Peyer's patch (tissue), 4 donors: ENCODE data around the gene CPSF7. TPM values are rescaled to one million over a fixed set of nuclear protein-coding genes. Genes with fewer than 3 reads are reported as not detected.

Experiments used
- DNase-seq, 3 donors: peaks; one replicate each; pipeline ENCODE4 v3.0.0-alpha.2; 2017 to 2019
- H3K27ac ChIP-seq, 4 donors: fragments of 200-600 bp; sonication (generic); one replicate each; pipeline ENCODE4 v1.5.1; 2016 to 2019
- H3K27me3 ChIP-seq, 2 donors: fragments of 200-600 bp; sonication (generic); one replicate each; pipeline ENCODE4 v1.5.1; 2019
- H3K36me3 ChIP-seq, 3 donors: fragments of 200-600 bp; sonication (generic); one replicate each; pipeline ENCODE4 v1.5.1; 2016 to 2019
- H3K4me1 ChIP-seq, 4 donors: fragments of 200-600 bp; sonication (generic); one replicate each; pipeline ENCODE4 v1.5.1; 2016 to 2019
- H3K4me3 ChIP-seq, 4 donors: fragments of 200-600 bp; sonication (generic); 1 replicate in 3 of 4; 2 replicates in 1 of 4; pipeline ENCODE4 v1.5.1; 2016 to 2019; ENCODE audit warnings: mild to moderate bottlenecking in 1 of 4
- H3K9me3 ChIP-seq, 4 donors: fragments of 200-600 bp; sonication (generic); one replicate each; pipeline ENCODE4 v1.5.1; 2016 to 2019; ENCODE audit warnings: mild to moderate bottlenecking in 1 of 4
- CTCF ChIP-seq, 6 experiments: fragments of 450-650 bp in 4 of 6; fragments of 200-600 bp in 2 of 6; sonication (generic) in 1 of 6; IDR thresholded peaks; one replicate each; pipeline ENCODE4 v1.5.1; 2017 to 2019; ENCODE audit warnings: antibody characterized with exemption in 6 of 6, mild to moderate bottlenecking in 3 of 6, moderate library complexity in 1 of 6
- POLR2A ChIP-seq, 2 donors: fragments of 450-650 bp; IDR thresholded peaks; one replicate each; pipeline ENCODE4 v1.5.1; 2017; ENCODE audit warnings: antibody characterized with exemption in 2 of 2, mild to moderate bottlenecking in 2 of 2, moderate library complexity in 2 of 2
- total RNA-seq, 4 donors: library from RNA; depleted of rRNA; stranded (reverse); fragments of >200 nt; gene quantifications; one replicate each; pipeline ENCODE4 v1.1.0, GENCODE V29; 2016

CPSF7 gene
- total RNA-seq, 4 donors from 2014 or later = 45.9 to 125 (median 79.9) TPM

DNA sequence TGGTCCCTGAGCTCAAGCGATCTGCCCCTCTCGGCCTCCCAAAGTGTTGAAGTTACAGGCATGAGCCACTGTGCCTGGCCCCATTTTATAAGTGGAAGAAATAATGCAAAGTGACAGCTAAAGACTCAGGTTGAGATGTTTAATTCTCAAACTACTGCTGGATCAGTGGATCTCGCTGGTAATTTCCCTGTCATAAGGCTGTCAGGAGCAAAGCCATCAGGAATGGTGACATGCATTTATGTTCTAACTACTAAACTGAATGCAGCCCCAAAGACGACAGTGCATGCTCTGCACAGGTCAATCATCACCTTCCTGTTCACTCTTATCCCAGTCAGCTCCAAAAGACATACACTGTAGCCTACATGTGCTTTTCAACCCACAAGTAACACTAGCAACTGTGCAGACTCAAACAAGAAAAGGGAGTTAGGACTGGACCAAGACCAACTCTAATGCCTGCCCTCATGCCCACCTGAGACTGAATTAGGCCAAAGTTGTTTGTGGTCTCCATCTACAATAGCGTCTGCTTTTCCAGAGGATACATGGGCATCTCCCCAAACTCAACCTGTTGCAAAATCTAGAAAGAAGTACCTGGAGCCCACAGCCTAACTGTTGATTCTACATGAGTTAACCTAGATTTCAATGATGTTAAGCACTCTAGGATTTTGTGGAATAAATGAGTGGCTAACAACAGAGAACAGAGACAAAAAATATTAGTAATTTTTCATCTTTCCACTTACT, 22.6 kb downstream of the CPSF7 start:
- Histone ChIP-seq H3K4me1 (no peaks in the 10 kb centered on the region), H3K27ac (no peak overlapping the region), H3K27me3 (no peaks in the 10 kb centered on the region), H3K4me3 (no peak overlapping the region), H3K36me3 (peaks cover 0 to 97% (median 0%) of the 10 kb centered on the region in 3 donors), H3K9me3 (no peaks in the 10 kb centered on the region)
- TF ChIP-seq POLR2A (IDR thresholded peaks at IDR 0.05) = no peak
- DNase-seq = no peak

DNA sequence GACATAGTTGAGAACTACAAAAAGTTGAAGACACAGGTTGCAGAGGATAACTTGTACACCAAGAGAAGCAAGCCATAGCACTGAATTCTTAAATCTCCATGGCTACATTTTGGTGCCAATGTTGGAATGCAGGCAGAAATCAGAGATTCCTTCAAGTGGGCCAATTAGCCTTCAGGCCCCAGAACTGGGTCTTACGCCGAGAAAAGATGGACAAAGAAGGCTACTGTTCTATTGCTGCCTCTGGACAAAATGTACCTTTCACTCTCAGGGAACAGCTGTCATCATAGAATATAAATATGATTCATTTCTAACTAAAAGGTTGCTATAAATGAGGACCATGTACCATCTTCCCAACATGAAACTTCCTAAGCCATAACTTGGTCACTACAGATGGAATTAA, 23.7 kb downstream of the CPSF7 start:
- no peak for DNase-seq
- H3K27ac ChIP-seq = no peak overlapping the region
- no peaks in the 10 kb centered on the region for H3K27me3 ChIP-seq
- H3K9me3 ChIP-seq = no peaks in the 10 kb centered on the region
- TF ChIP-seq POLR2A (IDR thresholded peaks at IDR 0.05) (no peak), CTCF (IDR thresholded peaks at IDR 0.05) (no peak)
- H3K4me3 ChIP-seq = no peak overlapping the region
- peaks cover 0 to 87% (median 0%) of the 10 kb centered on the region in 3 donors for H3K36me3 ChIP-seq
- no peaks in the 10 kb centered on the region for H3K4me1 ChIP-seq

DNA sequence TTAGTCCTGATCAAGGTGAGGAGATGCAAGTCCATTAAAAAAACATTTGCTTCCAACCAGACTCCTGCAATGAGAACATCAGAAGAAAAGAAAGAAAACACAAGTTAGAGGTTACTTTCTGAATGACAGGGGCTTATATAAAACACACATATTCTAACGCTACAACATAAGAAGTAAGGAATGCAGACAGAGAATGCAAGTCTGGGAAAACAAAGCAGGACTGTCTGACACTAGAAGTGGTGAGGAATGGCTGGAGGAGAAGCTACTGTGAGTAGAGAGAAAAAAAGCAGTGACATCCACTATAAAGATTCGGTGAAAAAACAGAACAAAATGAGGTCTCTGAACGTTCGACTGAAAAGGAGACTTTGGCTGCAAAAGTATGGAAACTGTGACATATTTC, 25.1 kb downstream of the CPSF7 start:
- Histone ChIP-seq H3K9me3 (no peaks in the 10 kb centered on the region), H3K27ac (no peak overlapping the region), H3K27me3 (no peaks in the 10 kb centered on the region), H3K4me1 (no peaks in the 10 kb centered on the region), H3K4me3 (no peak overlapping the region), H3K36me3 (peaks cover 0 to 73% (median 0%) of the 10 kb centered on the region in 3 donors)
- no peak for TF ChIP-seq CTCF (IDR thresholded peaks at IDR 0.05)
- no peak for TF ChIP-seq POLR2A (IDR thresholded peaks at IDR 0.05)
- DNase-seq = no peak

- H3K4me1 ChIP-seq = no peaks in the 10 kb centered on the region
- no peak for DNase-seq
- no peak overlapping the region for H3K4me3 ChIP-seq
- TF ChIP-seq POLR2A (IDR thresholded peaks at IDR 0.05) = no peak
- H3K27me3 ChIP-seq = no peaks in the 10 kb centered on the region
- H3K9me3 ChIP-seq = no peaks in the 10 kb centered on the region
- peaks cover 0 to 67% (median 0%) of the 10 kb centered on the region in 3 donors for H3K36me3 ChIP-seq
- no peak overlapping the region for H3K27ac ChIP-seq
Observed at GRCh38 chr11:61404103-61404502, 25.7 kb downstream of the CPSF7 start.

GRCh38 chr11:61403658-61404057, 26.1 kb downstream of the CPSF7 start:
- no peak overlapping the region for H3K27ac ChIP-seq
- TF ChIP-seq CTCF (IDR thresholded peaks at IDR 0.05) = no peak
- H3K36me3 ChIP-seq = peaks cover 0 to 66% (median 0%) of the 10 kb centered on the region in 3 donors
- H3K4me1 ChIP-seq = no peaks in the 10 kb centered on the region
- no peak for DNase-seq
- no peaks in the 10 kb centered on the region for H3K27me3 ChIP-seq
- no peak overlapping the region for H3K4me3 ChIP-seq
- H3K9me3 ChIP-seq = no peaks in the 10 kb centered on the region

DNA sequence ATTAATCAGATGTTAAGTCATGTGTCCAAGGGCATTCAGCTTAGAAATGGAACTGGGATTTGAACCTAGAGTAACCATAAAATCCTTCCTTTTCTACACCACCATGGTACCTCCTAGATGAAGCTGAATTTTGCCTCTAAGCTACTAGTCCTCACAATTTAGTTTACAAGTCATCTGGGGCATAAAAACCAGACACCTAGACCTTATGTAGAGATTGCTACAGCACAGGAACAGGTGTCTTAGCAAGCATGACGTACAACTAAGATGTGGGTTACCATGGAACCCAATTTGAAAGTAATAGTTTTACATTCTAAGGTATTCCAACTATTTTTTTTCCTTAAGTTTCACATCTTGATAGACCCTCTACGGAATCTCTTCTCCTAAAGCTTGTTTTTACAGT, 28.2 kb downstream of the CPSF7 start:
- no peak for DNase-seq
- no peak for TF ChIP-seq CTCF (IDR thresholded peaks at IDR 0.05)
- no peaks in the 10 kb centered on the region for H3K4me1 ChIP-seq
- H3K27ac ChIP-seq = no peak overlapping the region
- no peaks in the 10 kb centered on the region for H3K27me3 ChIP-seq
- H3K4me3 ChIP-seq = no peak overlapping the region
- peaks cover 0 to 59% (median 0%) of the 10 kb centered on the region in 3 donors for H3K36me3 ChIP-seq
- H3K9me3 ChIP-seq = no peaks in the 10 kb centered on the region

DNA sequence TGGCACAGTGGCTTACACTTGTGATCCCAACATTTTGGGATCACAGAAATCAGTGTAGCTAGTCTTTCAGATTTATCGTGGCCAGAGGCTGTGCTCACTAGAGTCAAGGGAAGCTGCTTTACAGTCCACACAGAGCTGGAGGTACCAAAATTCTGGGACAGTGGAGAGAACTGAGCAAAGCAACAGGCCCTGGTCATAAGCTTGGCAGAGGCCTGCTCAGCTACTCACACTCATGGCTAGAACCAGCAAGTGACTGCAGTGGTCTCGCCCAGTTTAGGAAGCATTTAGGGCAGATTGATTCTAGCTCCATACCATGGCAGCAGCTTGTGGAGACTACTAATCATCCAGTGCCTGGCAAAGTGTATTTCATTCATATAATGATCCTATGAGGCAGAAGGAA, 28.6 kb downstream of the CPSF7 start:
- H3K4me1 ChIP-seq = no peaks in the 10 kb centered on the region
- no peak overlapping the region for H3K4me3 ChIP-seq
- H3K9me3 ChIP-seq = no peaks in the 10 kb centered on the region
- no peak for DNase-seq
- peaks cover 0 to 59% (median 0%) of the 10 kb centered on the region in 3 donors for H3K36me3 ChIP-seq
- H3K27me3 ChIP-seq = no peaks in the 10 kb centered on the region
- TF ChIP-seq CTCF (IDR thresholded peaks at IDR 0.05) (no peak), POLR2A (IDR thresholded peaks at IDR 0.05) (no peak)
- no peak overlapping the region for H3K27ac ChIP-seq
